ENCODE data around the gene MAB21L4.

The MAB21L4 gene

GRCh38 chr2:240886023-240886565 is 9.9 kb downstream of the MAB21L4 start:
- no peak for DNase-seq (ENCODE audit: low read depth)
- H3K4me3 ChIP-seq (ENCODE audit: low read length), result no peak overlapping the region
- no peak for TF ChIP-seq CTCF (conservative IDR thresholded peaks at IDR 0.05; ENCODE audit: low read depth, low read length)

- no peak for TF ChIP-seq CTCF (conservative IDR thresholded peaks at IDR 0.05; ENCODE audit: low read depth, low read length)
- H3K4me3 ChIP-seq (ENCODE audit: low read length), result no peak overlapping the region
- no peak for DNase-seq (ENCODE audit: low read depth)
Measured at GRCh38 chr2:240885566-240885965, 10.4 kb downstream of the MAB21L4 start.

DNA sequence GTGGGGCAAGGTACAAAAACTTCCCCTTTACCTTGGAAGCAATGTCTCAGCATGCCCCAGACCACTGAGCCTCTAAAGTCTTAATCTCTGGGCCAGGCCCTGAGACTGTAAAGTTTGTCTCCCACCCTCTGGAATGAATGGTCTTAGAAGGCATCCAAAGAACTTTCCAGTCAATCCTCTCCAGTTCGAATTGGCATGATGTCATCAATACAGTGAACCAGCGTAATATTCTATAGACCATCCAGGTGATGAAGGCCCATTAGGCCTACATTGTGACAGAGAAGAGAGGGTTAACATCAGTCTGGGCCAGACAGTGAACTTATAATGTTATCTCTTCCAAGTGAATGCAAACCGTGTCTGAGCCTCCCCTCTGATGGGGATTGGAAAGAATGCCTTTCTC is 11.2 kb downstream of the MAB21L4 start:
- H3K4me3 ChIP-seq (ENCODE audit: low read length), result no peak overlapping the region

GRCh38 chr2:240884221-240884620 is 11.7 kb downstream of the MAB21L4 start:
- no peak overlapping the region for H3K4me3 ChIP-seq (ENCODE audit: low read length)
- DNase-seq (ENCODE audit: low read depth), result no peak
- no peak for TF ChIP-seq CTCF (conservative IDR thresholded peaks at IDR 0.05; ENCODE audit: low read depth, low read length)

More for the DNA sequence above, 11.2 kb downstream of the MAB21L4 start:
- no peak for TF ChIP-seq CTCF (conservative IDR thresholded peaks at IDR 0.05; ENCODE audit: low read depth, low read length)
- DNase-seq (ENCODE audit: low read depth), result no peak

DNA sequence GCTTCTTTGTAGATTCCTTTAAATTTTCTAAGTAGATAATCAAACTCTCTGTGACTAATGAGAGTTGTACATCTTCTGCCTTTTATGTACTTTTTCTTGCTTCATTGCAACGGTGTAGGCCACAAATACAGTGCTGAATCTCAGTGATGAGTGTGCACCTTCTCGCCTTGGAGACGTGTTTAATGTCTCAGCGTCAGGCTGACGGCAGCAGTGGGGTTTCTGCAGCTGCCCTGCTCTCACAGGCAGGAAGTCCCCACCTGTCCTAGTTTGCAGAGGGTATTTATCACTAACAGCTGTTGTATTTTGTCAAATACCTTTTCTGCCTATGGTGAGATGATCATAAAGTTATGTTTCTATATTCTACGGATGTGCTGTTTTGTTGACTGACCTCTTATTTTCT is 14.0 kb downstream of the MAB21L4 start:
- H3K4me3 ChIP-seq (ENCODE audit: low read length), result no peak overlapping the region
- TF ChIP-seq CTCF (conservative IDR thresholded peaks at IDR 0.05; ENCODE audit: low read depth, low read length), result no peak
- DNase-seq (ENCODE audit: low read depth), result no peak

GRCh38 chr2:240879105-240879504 is 16.9 kb downstream of the MAB21L4 start:
- no peak for TF ChIP-seq CTCF (conservative IDR thresholded peaks at IDR 0.05; ENCODE audit: low read depth, low read length)
- DNase-seq (ENCODE audit: low read depth), result no peak
- no peak overlapping the region for H3K4me3 ChIP-seq (ENCODE audit: low read length)

DNA sequence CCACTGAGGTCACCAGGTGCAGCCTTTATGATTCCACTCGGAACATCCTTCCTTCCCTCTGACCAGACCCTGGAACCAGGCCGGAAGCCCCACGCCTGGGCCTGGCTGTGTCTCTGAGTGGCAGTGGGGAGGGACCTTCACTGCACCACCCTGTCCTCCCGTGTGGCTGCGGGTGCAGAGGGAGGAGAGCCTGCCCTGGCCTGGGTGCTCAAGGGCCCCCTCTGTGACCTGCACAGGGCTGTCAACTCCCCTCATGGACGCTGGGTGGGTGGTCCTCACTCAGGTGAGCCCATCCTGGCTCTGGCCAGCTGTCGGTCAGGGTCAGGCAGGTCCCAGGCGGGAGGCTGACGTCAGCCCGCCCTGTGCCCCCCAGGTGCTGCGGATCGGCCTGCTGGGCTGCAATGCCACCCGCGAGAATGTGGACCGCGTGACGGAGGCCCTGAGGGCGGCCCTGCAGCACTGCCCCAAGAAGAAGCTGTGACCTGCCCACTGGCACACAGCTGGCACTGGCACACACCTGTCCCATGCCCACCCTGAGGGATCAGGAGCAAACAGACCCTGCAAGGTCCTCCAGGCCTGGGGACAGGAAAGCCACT is 17.5 kb downstream of the MAB21L4 start:
- TF ChIP-seq CTCF (conservative IDR thresholded peaks at IDR 0.05; ENCODE audit: low read depth, low read length), result no peak

More for the DNA sequence above, 17.5 kb downstream of the MAB21L4 start:
- no peak for DNase-seq (ENCODE audit: low read depth)
- H3K4me3 ChIP-seq (ENCODE audit: low read length), result no peak overlapping the region

Measured in retinal pigment epithelial cell (primary cell).